Fibroblast of gingiva (primary cell): ENCODE data around the gene PARK7.
A peak's percentile ranks its signal among the peaks of the same experiment; 100 is the strongest.

ENCODE experiments used
- DNase-seq: peaks from one replicate; pipeline ENCODE4 v3.0.0-alpha.2; 2011; ENCODE audit warnings: low read depth

PARK7 gene

DNA sequence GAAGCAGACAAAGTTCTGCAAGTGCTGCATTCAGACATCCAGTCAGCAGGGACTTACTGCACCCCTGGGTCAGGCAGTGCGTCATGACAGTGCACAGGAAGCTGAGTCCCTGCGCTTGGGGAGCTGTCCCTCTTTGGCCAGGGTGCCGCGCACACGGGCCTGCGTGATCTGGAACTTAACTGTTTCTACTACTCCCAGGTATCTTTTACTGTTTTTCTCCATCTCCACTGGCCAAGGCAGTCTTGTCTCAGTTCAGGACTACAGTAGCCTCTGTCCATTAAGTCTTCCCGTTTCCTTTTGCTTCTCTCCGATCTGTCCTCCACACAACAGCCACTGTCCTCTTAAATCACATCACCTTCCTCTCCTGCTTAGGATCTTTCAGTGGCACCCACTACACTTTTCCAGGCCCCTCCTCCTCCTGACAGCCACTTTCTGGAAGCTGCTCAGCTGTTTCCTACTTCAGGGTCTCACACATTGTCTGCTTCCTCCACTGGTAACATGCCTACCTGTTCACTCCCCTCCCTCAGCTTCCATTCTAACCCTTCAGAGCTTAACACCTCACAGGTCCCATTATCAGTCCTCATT is 48.7 kb downstream of the PARK7 start:
- no peak for DNase-seq

DNA sequence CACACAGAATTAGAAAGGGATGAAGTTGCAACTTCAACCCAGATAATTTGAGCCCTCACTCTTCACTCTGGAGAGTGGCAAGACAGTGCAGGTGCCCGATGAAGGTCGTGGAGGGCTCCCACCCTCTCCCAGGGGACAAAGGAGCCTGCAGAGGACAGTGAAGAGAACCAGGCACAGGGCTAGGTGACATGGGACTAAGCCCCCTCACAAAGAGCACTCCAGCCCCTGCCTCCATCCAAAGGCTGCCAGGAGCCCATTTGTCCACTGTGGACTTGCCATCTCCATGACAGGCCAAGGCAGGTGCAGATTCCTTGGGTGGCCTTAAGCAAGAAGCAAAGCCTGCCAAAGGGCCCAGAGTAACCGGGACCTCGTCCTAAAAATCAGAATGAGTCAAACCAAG is 49.5 kb downstream of the PARK7 start:
- DNase-seq: no peak

DNA sequence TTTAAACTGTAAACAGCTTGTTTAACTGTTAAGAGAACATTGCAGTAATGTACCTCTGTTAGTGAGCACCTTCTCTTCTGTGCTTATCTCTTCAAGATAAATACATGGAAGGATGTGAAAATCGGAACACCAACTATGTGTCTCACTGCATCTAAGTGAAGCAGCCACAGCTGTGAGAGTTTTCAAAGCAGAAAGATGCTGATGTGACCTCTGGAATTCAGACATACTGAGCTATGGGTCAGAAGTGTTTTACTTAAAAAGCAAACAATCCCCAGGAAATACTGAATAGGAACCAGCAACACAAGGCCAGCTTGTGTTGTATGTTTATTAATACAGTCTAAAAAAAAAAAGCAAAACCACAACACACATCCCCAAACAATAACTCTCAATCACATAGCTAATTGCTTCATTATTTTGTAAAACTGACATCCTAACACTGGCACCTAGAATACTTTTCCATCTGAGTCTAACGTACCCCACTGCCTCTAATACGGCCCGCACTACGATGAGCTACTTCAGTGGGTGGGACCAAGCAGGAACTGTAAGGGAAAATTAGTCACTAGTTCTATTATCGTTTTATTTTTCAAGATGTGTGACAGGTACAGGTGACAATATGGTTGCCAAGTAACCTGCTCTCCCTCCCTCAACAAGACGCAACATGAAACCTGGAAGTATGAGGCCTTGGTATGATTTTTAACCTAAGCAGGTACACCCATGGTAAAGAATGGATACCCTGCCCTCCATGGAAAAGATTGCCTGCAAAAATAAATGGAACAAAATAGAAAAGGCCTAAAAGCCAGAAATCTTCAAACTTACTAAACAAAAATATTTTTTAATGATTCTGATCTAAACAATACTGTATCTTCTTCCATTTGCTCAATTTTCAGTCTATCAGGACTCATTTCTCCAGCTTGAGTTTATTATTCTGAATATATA is 50.7 kb downstream of the PARK7 start:
- DNase-seq: no peak

DNA sequence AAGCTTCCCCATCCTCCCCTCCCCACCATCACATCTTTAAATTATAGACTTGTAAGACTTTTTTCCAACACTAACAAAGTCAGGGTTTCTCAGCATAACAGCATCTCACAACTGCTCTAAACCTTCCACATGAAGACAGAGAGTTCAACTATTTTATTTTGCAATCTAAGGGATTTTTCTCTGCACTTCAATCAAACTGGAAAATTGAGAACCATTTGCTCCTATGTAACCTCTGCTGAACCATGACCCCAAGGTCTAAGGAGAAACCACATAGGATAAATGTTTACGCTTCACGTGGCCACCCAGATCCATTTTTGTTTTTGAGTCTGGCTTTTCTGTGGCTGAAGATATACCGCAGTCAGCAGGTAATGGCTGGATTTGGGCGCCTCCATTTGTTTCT is 51.4 kb downstream of the PARK7 start:
- no peak for DNase-seq

DNA sequence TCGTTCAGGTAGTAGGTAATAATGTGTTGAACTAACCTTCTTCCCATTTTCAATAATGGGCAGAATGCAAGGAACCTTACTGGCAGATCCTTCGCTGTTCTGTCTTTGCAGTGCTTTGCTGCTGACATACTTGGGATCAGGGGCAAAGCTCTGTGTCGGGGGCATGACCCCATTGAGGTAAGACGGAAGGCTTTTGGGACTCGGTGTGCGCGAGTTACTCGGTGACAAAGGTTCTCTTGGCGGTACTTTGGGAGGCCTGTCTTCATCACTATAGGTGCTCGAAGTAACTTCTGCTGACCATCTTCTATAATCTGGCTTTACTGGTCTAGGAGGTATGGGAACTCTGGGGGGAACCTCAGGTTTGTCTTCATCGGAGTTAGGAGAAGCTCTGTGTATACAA is 51.9 kb downstream of the PARK7 start:
- DNase-seq: no peak

DNA sequence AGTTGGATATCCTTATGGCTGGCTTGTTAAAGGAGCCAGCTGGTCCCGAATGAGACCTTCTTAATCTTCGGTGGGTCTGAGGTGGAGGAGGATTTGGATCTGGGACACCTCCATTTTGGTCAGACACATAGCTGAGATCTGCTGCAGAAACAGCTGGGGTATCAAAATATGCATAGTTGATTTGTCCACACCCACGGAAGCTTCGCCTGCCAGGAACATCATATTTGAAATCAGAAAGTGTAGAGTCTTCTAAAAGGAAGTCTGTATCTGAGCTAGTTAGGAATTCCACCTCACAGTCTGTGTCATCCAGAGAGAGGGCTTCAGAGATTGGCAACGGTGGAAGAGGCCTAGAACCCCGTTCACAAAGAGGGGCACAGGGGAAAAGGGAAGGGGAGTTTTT is 52.3 kb downstream of the PARK7 start:
- DNase-seq: no peak

DNA sequence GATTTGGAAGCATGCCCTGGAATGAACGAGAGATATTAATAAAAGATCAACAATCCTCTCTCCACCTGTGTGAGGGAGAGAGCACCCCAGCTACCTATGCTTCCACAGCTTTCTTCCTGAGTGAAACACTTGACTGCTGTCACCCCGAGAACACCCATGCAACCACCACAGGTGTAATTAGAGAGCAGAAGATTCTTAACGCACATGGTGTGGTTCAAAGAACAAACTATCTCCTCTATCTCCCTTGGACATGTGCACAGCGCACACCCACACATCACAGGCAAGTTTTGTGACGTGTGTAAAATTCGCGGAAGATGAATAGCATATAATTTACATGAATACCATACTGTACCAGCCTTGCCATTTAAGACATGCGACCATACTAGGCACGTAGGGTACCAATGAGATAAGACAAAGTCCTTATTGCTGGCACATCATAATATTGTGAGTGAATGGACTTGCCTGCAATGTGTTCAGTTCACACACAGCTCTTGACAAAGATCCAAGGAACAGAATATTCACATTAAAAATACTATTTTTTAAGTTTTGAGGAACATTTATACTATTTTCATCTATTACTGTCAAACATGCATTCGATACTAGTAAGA is 53.0 kb downstream of the PARK7 start:
- no peak for DNase-seq

DNA sequence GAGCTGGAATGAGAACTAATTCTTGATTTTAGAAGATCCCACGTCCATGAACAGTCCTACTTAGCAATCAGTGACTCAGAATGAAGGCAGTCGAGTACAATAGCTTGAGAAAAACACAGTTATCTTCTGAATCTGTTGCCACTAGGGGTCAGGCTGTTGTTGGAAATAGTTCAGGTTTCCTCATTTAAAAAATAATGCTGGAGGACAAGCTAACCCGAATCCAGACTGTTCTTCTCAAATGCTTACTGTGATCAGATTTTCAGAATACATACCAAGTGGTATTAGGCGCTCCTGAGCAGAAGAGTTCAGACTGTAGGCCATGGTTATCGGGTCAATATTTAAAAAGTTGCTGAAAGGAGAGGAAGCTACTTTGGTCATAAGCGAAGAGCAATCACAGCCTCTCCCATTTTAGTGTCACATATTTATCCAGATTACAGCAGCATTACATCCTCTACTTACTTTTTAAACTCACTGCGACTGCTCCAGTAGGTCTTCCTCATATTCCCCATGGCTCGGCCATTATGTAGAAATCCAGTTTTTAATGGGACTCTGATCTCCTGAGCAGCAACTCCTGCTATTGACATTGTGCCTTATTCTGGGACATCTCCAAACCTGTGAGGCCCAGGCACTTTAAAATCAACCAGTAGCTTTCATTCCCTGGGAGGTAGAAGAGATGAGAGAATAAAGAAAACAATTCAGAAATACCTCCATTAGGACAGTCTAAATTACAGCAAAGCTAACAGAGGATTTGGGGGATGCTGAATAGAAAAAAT is 53.7 kb downstream of the PARK7 start:
- DNase-seq: peak; percentile 79

DNA sequence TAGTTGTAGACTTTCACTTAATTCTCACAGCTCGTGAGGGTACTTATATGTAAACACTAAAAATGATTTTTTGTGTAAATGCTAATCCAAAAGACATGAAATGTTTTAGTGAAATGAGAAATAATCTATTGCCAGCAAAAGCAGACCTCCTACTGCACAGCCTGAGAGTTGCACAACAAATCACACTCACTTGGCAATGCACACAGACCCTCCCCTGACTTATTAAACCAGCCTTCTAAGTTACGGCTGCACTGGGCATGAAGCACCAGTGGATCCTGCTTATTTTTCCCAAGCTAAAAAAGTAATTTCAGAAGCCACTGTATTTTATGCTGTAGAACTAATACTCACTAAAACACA is 54.3 kb downstream of the PARK7 start:
- peak; percentile 78 for DNase-seq

DNA sequence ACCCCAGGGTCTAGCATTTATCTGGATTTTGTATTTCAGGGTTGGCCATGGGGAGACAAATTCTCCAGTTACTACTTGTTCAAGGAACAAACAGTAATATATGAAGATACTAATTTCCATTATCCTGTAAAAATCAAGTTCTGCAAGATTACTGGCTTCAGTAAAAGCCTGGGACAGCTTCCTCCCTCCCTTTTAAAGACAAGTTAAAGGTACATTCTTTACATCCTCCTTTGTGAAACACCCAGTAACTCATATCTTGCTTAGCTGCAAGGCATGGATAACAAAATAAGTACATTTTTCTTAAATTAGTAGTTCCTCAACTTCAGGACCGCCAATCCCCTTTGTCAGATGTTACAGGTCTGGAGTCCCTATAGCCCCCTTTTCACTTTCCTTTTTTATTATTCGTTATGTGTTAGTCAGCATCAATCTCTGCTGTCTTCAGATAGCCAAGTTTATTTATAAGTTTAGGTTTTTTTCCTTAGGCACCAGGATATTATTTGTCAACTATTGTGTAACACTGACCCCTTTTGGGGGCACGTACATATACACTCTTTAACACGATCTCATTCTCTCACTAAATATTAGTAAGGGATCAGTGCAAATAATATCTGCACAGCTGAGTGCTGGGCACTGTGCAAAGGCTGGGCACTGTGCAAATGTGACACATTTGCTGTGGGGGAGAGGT is 54.8 kb downstream of the PARK7 start:
- DNase-seq: no peak

DNA sequence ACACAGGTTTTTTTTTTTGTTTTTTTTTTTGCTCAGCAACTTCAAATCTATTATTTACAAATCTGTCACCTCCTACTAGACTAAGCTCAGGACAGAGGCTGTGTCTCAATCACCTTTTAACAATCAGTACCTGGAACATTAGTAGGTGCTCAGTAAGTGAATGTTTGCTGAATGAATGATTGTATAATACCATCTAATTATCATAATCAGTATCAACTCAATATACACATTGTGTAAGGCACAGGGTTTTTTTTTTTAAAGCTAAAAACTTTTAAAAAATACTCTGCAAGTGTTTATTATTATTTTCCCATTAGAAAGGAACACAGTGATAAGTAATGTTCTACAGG is 55.4 kb downstream of the PARK7 start:
- no peak for DNase-seq

DNA sequence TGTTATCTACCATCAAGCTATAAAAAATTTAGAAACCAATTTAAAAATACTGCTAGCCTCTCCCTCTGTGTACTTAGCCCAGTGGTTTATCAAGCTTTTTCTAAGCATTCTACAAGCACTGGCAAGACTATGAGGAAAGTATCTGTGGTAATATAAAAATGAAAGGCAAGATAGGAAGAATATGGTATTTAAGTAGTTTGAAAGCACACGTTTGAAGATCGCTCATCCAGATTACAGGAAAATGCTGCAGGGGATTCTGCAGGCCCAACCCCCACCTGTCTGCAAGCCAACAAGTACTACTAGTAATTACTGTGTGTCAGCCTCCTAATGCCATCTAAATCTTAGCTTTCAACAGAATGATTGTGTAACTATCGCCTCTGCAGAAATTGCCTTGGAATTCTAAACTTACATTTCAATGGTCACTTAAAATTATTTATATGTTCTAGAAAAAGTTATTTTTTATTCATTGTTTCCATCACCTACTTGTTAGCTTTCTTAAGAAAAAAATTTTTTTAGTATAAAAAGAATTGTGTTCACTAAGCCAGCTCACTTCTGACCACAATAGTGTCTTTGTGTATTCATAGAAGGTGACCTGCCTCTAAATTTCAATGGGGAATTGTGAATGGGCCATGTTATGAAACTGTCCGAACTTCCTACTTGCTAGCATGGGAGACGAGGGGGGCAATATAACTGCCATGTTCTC is 56.1 kb downstream of the PARK7 start:
- peak; percentile 49 for DNase-seq

DNA sequence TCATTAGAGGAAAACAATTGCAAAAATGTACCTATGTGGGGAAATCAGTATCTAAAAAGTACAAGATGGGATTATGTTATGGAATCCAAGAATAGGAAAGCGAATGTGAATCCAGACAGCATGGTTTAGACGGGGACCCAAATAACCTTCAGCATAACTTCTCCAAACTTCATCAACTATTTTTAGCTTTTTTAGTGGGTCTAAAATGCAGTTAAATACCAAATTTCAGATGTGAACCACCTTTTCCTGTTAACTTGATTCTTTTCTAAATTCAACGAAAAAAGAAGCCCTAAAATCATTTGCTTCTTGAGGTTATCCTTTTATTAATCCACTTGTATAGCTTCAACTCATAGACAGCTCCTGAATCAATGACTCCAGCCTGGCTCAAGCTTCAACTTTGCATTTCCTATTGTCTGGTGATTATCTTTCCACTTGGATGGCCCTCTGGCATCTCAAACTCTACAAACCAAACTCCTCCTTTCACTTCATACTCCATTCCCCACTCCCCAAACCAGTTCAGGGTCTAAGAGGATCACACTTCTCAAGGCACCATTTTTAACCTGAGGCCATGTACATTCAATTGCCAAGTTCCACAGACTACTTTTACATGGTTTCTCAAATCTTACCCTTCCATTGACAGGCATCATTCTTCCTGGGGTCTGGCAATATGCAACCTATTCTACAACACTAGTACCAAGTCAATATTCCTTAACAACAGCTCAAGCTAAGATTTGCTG is 57.1 kb downstream of the PARK7 start:
- DNase-seq: no peak

DNA sequence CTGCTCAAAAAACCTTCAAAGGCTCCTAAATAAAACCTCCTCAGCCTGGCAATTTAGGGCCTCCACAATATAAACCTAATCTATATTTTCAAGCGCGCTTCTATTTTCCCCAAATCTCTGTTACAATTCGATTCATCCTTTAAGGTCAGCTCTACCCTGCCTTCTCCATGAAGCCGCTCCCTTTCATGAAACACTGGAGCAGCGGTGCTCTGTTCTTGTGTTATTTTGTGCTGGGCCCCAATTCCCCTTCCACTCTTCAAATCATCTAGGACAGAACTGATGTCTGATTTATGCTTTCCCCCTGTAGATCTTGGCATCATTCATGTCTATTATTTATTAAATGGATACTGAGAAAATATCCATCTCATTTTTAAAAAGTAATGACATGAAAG is 57.7 kb downstream of the PARK7 start:
- no peak for DNase-seq

DNA sequence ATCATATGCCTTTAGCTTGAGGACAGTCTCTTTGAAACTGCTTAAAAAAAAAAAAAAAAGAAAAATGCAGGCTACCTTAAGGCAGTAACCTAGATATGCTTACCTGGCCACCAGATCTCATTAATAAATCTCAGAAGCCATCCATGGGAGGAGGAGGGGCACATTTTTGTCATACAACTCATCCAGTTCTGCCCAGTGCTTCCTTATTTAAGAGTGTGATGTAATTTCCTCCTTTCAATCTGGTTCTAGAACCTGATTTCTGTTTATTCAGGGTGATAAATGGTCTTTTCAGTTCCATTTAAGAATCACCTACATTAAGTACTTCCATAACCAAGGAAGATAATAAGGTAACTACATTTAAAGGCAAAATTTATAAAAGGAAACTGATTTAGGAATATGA is 58.5 kb downstream of the PARK7 start:
- DNase-seq: no peak

DNA sequence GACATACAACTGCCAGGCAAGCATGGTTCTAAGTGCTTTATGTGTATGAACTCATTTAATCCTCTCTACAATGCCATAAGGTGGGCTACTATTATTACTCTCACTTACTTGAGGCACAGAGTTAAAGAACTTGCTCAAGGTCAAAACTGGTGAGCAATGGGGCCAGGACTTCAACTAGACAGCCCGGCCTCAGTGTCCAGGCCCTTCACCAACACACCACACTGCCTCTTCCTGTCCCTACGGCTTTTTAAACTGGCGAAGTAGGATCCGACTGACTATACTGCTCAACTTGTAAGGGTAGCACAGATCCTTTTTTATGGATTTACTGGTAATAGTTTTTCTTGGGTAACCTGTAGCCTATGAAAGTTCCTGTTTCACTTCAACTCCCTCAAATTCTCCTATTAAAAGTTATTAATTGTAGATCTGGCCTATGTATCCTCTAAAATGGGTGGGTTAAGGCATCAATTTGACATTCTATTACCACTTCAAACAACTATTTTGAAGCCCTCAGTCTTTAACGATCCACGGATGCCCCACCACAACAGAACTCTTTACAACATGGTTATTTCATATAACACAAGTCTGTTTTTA is 60.3 kb downstream of the PARK7 start:
- no peak for DNase-seq

DNA sequence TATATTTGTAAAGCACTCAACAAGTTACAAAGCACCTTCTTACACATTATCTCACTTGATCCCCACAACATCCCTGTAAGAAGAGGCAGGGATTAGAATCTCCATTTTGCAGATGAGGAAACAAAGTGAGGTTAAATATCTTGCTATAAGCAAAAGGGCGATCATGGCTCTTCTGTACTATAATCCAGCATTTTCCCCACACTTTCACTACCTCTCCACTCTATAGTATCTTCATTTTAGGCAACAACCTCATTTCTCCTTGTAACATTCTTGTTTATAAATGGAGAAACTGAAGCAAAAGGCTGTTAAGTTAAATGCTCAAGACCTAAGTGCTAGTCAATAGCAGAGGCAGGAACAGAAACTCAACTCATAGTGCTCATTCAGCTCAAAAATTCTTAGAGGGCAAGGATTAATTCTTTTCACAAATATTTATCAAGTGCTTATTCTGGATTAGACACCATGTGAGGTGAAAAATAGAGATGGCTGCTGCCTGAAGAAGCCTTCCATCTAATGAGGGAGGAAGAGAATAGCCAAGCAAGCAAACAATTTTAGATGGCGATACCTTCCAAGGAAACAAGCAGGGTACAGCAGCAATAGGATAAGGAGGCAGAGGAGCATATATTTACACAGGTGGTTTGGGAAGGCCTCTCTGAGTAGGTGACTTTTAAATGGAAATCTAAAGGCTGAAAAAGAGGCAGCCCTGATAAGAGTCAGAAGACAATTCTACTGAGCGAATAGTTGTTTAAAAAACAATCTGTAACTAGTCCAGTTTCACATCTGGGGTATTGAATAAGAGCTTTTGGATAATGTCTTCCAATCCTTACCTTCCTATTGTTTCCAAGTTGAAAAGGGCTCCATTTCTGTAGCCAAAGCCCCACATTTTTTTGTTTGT is 61.1 kb downstream of the PARK7 start:
- DNase-seq: no peak

DNA sequence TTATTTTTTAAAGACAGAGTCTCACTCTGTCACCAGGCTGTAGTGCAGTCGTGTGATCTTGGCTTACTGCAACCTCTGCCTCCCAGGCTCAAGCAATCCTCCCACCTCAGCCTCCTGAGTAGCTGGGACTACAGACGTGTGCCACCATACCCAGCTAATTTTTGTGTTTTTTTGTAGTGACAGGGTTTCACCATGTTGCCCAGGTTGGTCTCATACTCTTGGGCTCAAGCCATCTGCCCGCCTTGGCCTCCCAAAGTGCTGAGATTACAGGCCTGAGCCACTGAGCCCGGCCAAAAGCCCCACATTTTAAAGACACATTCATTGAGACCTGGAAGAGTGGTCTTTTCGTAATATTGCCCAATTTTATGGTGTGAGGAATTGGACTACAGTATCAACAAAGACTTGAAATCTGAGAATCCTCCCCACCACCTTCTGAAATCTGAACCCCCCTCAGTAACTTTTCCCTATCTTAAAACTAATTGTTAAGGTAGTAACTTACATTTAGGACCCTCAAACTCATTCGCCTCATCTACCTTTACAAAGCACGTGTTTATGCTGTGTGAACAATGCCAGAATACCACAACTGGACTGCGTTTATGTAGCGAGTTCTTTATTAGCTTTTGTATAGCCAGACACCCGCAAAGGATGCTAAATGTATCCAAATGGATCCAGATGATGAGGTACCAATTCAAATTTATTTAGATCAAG is 61.9 kb downstream of the PARK7 start:
- no peak for DNase-seq

DNA sequence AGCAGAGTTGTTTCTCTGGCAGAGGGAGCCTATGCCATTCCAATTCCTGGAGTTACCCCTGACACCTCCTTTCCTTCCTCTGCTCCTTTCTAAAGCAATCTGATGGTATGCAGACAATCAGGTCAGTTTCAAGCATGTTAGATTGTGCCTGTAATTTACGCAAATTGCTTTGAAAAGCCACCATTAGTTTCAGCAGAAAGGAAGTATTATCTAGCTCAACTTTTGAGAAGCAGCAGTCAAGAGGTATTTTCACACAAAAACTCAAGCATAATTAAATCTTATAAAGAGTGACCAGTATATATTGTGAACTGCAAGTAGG is 62.4 kb downstream of the PARK7 start:
- DNase-seq: no peak
